ENCODE results near the gene RBCK1. TPM values are rescaled to one million over a fixed set of nuclear protein-coding genes. Genes with fewer than 3 reads are reported as not detected.

The RBCK1 gene
- total RNA-seq, 1 experiment from 2014 or later = 46.8 TPM

GRCh38 chr20:362271-363254 is 45.5 kb upstream of the RBCK1 start:
- Histone ChIP-seq H3K4me2 (ENCODE audit: insufficient read depth, insufficient read length, low read length) (no peak overlapping the region), H3K9ac (ENCODE audit: extremely low read depth, insufficient read length, low read length) (no peak overlapping the region), H3T11ph (ENCODE audit: low read length) (no peak overlapping the region), H3K23ac (ENCODE audit: insufficient read length, low read depth, low read length) (no peak overlapping the region), H2BK5ac (ENCODE audit: insufficient read length, low read length) (no peak overlapping the region), H3K56ac (ENCODE audit: insufficient read length, low read depth, low read length) (no peak overlapping the region), H3K14ac (ENCODE audit: insufficient read depth, low read length) (no peak overlapping the region), H2BK12ac (ENCODE audit: insufficient read length, low read depth, low read length) (no peak overlapping the region), H2BK120ac (ENCODE audit: low read depth, low read length, poor library complexity, severe bottlenecking) (no peak overlapping the region), H4K5ac (ENCODE audit: insufficient read length, low read depth, low read length) (no peak overlapping the region), H4K8ac (replicated peaks; ENCODE audit: insufficient read length, low read depth, low read length) (no peak overlapping the region), H3K79me2 (ENCODE audit: insufficient read depth, low read length) (no peaks in the 10 kb centered on the region), H3K4me1 (ENCODE audit: insufficient read depth, low read length) (no peaks in the 10 kb centered on the region; the same call in 1 of the 2 replicates), H4K20me1 (ENCODE audit: control insufficient read depth, insufficient read depth, insufficient read length) (peaks cover 3% of the 10 kb centered on the region), H2BK20ac (ENCODE audit: low read depth, low read length, poor library complexity, severe bottlenecking) (no peak overlapping the region), H2AFZ (ENCODE audit: low read length) (no peak overlapping the region), H2AK5ac (ENCODE audit: insufficient read length, low read length) (no peak overlapping the region), H3K23me2 (ENCODE audit: insufficient read length, low read depth, low read length, poor library complexity, severe bottlenecking) (no peaks in the 10 kb centered on the region), H3K18ac (ENCODE audit: insufficient read length, low read depth, low read length) (no peak overlapping the region), H3K4ac (ENCODE audit: low read depth, low read length) (no peak overlapping the region), H2BK15ac (ENCODE audit: low read depth, low read length) (no peak overlapping the region), H3K9me3 (ENCODE audit: control insufficient read depth, low read depth, low read length) (no peaks in the 10 kb centered on the region), H3K79me1 (ENCODE audit: insufficient read depth, low read depth, low read length, poor library complexity, severe bottlenecking) (no peaks in the 10 kb centered on the region), H4K91ac (ENCODE audit: insufficient read length, low read depth, low read length) (no peak overlapping the region), H3K27me3 (ENCODE audit: insufficient read depth, low read length) (no peaks in the 10 kb centered on the region), H3K27ac (ENCODE audit: insufficient read length, low read depth, low read length) (no peak overlapping the region)
- no peaks in the 10 kb centered on the region for H3K36me3 Mint-ChIP-seq (ENCODE audit: insufficient read depth in 1 of 3, low read depth in 3 of 3)
- no peak overlapping the region for H3K4me3 Mint-ChIP-seq
- H3K27me3 Mint-ChIP-seq (ENCODE audit: low read depth) = peaks cover 9% of the 10 kb centered on the region
- peak; percentile 37; the same call in 2 of the 3 replicates for TF ChIP-seq CTCF (conservative IDR thresholded peaks at IDR 0.05)
- 100% methylated on average over 1 of the region's 13 CpGs for WGBS (ENCODE audit: extremely low coverage, insufficient read length, low lambda C conversion rate)
- peak; percentile 50 for DNase-seq
- H3K27ac Mint-ChIP-seq = no peak overlapping the region
- H3K9me3 Mint-ChIP-seq = no peaks in the 10 kb centered on the region
- peaks cover 16 to 21% of the 10 kb centered on the region in 2 experiments for H3K4me1 Mint-ChIP-seq

All from H9 (cell line).